Peyer's patch (tissue), 4 donors: ENCODE results near the gene NOL9.

Experiments
- POLR2A ChIP-seq, 2 donors: fragments of 450-650 bp; IDR thresholded peaks; one replicate each; pipeline ENCODE4 v1.5.1; 2017; ENCODE audit warnings: antibody characterized with exemption in 2 of 2, mild to moderate bottlenecking in 2 of 2, moderate library complexity in 2 of 2
- TF ChIP-seq, protein P1 (sequence below), 6 experiments: fragments of 450-650 bp in 4 of 6; fragments of 200-600 bp in 2 of 6; sonication (generic) in 1 of 6; IDR thresholded peaks; one replicate each; pipeline ENCODE4 v1.5.1; 2017 to 2019; ENCODE audit warnings: antibody characterized with exemption in 6 of 6, mild to moderate bottlenecking in 3 of 6, moderate library complexity in 1 of 6

DNA sequence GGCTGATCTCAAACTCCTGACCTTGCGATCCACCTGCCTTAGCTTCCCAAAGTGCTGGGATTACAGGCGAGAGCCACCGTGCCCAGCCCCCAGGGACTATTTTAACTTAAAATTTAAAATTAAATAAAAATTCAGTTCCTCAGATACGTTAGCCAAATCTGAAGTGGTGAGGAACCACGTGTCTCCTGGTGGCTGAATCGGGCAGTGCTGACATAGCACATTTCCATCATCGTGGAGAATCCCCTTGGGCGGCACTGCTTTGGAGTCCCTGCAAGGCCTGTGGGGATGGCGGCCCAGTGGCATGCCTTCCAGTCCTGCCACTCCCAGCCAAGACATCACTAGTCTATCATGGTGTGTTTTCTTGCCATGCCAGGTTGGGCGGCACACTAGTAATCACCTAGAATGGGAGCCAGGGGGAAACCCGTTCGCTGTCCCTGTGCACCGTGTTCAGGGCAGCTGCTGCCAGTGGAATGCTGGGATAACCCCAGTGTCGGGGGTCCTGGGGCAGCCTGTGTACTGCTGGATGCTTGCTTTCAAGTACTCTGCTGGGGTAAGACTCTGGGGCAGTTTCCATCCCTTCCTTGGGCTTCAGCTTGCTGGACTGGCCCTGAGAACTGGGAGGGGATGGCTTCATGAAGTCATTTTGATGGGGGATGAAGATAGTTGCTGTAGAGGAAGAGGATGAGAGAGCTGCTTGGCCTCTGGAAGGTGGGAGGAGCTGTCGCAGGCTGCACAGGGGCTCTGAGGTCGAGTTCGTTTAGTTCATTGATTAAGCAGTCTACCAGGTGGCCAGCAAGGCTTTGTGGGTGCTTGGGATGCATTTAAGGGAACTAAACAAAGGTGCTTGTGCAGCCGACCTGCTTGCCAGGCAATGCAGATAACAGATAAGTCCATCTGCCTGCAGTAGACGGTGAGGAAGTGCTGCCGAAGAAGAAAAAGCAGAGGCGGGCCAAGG lies 30.1 kb upstream of the NOL9 start:
- TF ChIP-seq, protein P1, sequence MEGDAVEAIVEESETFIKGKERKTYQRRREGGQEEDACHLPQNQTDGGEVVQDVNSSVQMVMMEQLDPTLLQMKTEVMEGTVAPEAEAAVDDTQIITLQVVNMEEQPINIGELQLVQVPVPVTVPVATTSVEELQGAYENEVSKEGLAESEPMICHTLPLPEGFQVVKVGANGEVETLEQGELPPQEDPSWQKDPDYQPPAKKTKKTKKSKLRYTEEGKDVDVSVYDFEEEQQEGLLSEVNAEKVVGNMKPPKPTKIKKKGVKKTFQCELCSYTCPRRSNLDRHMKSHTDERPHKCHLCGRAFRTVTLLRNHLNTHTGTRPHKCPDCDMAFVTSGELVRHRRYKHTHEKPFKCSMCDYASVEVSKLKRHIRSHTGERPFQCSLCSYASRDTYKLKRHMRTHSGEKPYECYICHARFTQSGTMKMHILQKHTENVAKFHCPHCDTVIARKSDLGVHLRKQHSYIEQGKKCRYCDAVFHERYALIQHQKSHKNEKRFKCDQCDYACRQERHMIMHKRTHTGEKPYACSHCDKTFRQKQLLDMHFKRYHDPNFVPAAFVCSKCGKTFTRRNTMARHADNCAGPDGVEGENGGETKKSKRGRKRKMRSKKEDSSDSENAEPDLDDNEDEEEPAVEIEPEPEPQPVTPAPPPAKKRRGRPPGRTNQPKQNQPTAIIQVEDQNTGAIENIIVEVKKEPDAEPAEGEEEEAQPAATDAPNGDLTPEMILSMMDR (IDR thresholded peaks at IDR 0.05): peak in 4 of 6 experiments; percentile 4 to 23 (median 13)
- TF ChIP-seq POLR2A (IDR thresholded peaks at IDR 0.05): no peak
